CD4-positive, alpha-beta T cell (primary cell): ENCODE results near the gene CSTF1. TPM values are rescaled to one million over a fixed set of nuclear protein-coding genes. Genes with fewer than 3 reads are reported as not detected.
A peak's percentile ranks its signal among the peaks of the same experiment; 100 is the strongest.

ENCODE experiments used
- ATAC-seq: fragments of 200-7000 bp; cut with Tn5 transposase; one replicate; pipeline ENCODE4 v1.10.0; 2022; ENCODE audit warnings: mild to moderate bottlenecking; ENCODE audit not compliant: poor library complexity
- CTCF ChIA-PET: fragments of 350-600 bp; sonication (Branson Sonifier 250); formaldehyde crosslinking; loops from one replicate; lab custom pipeline; 2021; ENCODE audit warnings: antibody characterized with exemption, inconsistent platforms; lab: Charles Lee
- POLR2A ChIA-PET: fragments of 350-600 bp; sonication (Branson Sonifier 250); formaldehyde crosslinking; loops from one replicate; lab custom pipeline; 2021; ENCODE audit warnings: antibody characterized with exemption, inconsistent platforms; lab: Charles Lee
- DNase-seq, 14 experiments: peaks; one replicate each; pipeline ENCODE4 v3.0.0-alpha.2; 2013 to 2020; ENCODE audit warnings: mixed read lengths in 2 of 14
- H3K27ac ChIP-seq, 2 donors: one replicate each; pipeline versions ENCODE4 v1.5.1 to v1.7.0; 2013; ENCODE audit warnings: low read length in 2 of 2, low read depth in 1 of 2, mild to moderate bottlenecking in 1 of 2
- H3K27me3 ChIP-seq, 2 experiments: 1 replicate in 1 of 2; 2 replicates in 1 of 2; pipeline versions ENCODE4 v1.6.1 to v1.7.0; 2013; ENCODE audit warnings: low read length in 2 of 2, control low read depth in 1 of 2, mild to moderate bottlenecking in 1 of 2, moderate library complexity in 1 of 2; ENCODE audit not compliant: insufficient read depth in 2 of 2, control insufficient read depth in 1 of 2
- H3K36me3 ChIP-seq: one replicate; pipeline ENCODE4 v1.6.1; 2013; ENCODE audit warnings: low read length, control low read depth; ENCODE audit not compliant: insufficient read depth
- H3K4me1 ChIP-seq: one replicate; pipeline ENCODE4 v1.6.1; 2013; ENCODE audit warnings: low read length, control low read depth; ENCODE audit not compliant: insufficient read depth
- H3K4me3 ChIP-seq: one replicate; pipeline ENCODE4 v1.5.1; 2013; ENCODE audit warnings: mild to moderate bottlenecking, low read length, moderate library complexity
- H3K9me3 ChIP-seq, 2 experiments: 1 replicate in 1 of 2; 2 replicates in 1 of 2; pipeline versions ENCODE4 v1.6.1 to v1.7.0; 2013; ENCODE audit warnings: low read length in 2 of 2, mild to moderate bottlenecking in 2 of 2, control low read depth in 1 of 2, moderate library complexity in 1 of 2; ENCODE audit not compliant: control insufficient read depth in 1 of 2, insufficient read depth in 1 of 2
- H3K27ac Mint-ChIP-seq: one replicate; pipeline ENCODE4 v1.8.0; 2020; ENCODE audit warnings: mixed read lengths
- H3K27me3 Mint-ChIP-seq: one replicate; pipeline ENCODE4 v1.8.0; 2021; ENCODE audit warnings: mixed read lengths
- H3K36me3 Mint-ChIP-seq: one replicate; pipeline ENCODE4 v1.8.0; 2021; ENCODE audit warnings: low read depth, mixed read lengths
- H3K4me1 Mint-ChIP-seq: one replicate; pipeline ENCODE4 v1.8.0; 2021; ENCODE audit warnings: low read depth, mixed read lengths
- H3K4me3 Mint-ChIP-seq: one replicate; pipeline ENCODE4 v1.8.0; 2020; ENCODE audit warnings: mild to moderate bottlenecking, mixed read lengths
- H3K9me3 Mint-ChIP-seq: one replicate; pipeline ENCODE4 v1.8.0; 2020; ENCODE audit warnings: mixed read lengths
- intact Hi-C, 2 experiments: fragments of 100-400 bp; cut with DNase I in 1 of 2; cut with micrococcal nuclease in 1 of 2; formaldehyde crosslinking; loops; one replicate each; pipeline versions ENCODE4 v1.15.1 to v1.9.0; 2023 to 2025; cut with DNase I, micrococcal nuclease
- total RNA-seq, 174 experiments: library from RNA in 2 of 174; stranded (reverse) in 2 of 174; gene quantifications; one replicate each; pipeline ENCODE4 v1.2.3 and lab custom pipeline; 2021 to 2026
- TF ChIP-seq, protein P1 (sequence below): fragments of 200-600 bp; IDR thresholded peaks from one replicate; pipeline ENCODE4 v1.8.0; 2022; ENCODE audit warnings: antibody characterized with exemption, mild to moderate bottlenecking

CSTF1 gene
- total RNA-seq, 2 experiments from 2014 or later = 20.7 to 21.8 TPM

DNA sequence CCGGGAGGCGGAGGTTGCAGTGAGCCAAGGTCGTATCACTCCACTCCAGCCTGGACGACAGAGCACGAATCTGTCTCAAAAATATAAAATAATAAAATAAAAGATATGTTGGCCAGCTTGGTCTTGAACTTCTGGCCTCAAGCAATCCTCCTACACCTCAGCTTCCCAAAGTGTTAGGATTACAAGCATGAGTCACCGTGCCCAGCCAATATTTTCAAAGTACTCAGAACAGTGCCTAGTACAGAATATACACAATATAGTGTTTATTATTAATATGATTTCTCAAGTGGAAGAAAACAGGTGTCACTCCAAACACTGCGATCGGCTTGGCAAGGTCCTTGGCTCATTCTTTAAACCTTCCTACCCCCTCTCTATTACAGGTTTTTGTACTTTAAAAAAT is 30.5 kb upstream of the CSTF1 start:
- ChIA-PET CTCF (no interaction called here), POLR2A (no interaction called here)
- H3K4me3 Mint-ChIP-seq = no peak overlapping the region

DNA sequence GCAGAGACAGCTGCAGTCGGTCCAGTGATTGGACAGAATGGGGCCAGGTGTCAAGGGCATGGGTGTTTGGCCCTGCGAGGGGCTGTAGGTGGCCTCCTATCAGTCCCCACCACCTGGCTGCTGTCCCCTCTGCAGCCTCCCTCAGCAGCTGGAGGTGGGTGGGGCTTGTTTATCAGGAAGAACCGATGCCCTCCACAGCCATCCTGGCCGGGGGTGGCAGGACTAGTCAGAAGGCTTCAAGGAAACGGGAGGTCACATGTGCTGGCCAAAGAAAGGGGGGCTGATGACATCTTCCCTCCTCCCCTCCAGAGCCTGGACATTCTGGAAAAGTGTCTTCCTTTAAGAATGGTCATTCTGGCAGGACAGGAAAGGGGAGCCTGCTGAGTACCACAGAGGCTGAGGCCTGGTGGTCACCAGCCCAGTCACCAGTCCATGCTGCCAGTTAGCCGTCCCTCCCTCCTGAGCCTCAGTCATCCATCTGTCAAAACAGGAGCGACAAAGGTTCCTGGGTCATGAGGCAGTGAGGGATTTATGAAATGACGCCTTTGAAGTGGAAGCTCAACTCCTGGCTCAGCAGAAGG is 29.5 kb upstream of the CSTF1 start:
- POLR2A ChIA-PET = interaction anchor here (0.7 kb wide), 1 partner anchor 10 kb away, joined by 4 read pairs; no protein-coding TSS in a partner anchor
- intact Hi-C loops = no loop called here
- CTCF ChIA-PET = no interaction called here
- Histone ChIP-seq H3K36me3 (peaks cover 14% of the 10 kb centered on the region), H3K27ac (no peak overlapping the region), H3K27me3 (no peaks in the 10 kb centered on the region), H3K4me3 (no peak overlapping the region), H3K4me1 (peaks cover 21% of the 10 kb centered on the region), H3K9me3 (no peaks in the 10 kb centered on the region)
- H3K4me1 Mint-ChIP-seq = peaks cover 26% of the 10 kb centered on the region
- DNase-seq (no peak), ATAC-seq (no peak)
- H3K36me3 Mint-ChIP-seq = peaks cover 37% of the 10 kb centered on the region
- no peak overlapping the region for H3K4me3 Mint-ChIP-seq
- H3K9me3 Mint-ChIP-seq = no peaks in the 10 kb centered on the region
- H3K27me3 Mint-ChIP-seq = no peaks in the 10 kb centered on the region
- TF ChIP-seq, protein P1, sequence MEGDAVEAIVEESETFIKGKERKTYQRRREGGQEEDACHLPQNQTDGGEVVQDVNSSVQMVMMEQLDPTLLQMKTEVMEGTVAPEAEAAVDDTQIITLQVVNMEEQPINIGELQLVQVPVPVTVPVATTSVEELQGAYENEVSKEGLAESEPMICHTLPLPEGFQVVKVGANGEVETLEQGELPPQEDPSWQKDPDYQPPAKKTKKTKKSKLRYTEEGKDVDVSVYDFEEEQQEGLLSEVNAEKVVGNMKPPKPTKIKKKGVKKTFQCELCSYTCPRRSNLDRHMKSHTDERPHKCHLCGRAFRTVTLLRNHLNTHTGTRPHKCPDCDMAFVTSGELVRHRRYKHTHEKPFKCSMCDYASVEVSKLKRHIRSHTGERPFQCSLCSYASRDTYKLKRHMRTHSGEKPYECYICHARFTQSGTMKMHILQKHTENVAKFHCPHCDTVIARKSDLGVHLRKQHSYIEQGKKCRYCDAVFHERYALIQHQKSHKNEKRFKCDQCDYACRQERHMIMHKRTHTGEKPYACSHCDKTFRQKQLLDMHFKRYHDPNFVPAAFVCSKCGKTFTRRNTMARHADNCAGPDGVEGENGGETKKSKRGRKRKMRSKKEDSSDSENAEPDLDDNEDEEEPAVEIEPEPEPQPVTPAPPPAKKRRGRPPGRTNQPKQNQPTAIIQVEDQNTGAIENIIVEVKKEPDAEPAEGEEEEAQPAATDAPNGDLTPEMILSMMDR = no peak
- no peak overlapping the region for H3K27ac Mint-ChIP-seq

More for the DNA sequence above, 30.5 kb upstream of the CSTF1 start:
- Histone ChIP-seq H3K27ac (no peak overlapping the region), H3K36me3 (peaks cover 9% of the 10 kb centered on the region), H3K4me1 (peaks cover 21% of the 10 kb centered on the region), H3K9me3 (no peaks in the 10 kb centered on the region), H3K4me3 (no peak overlapping the region), H3K27me3 (no peaks in the 10 kb centered on the region)
- Mint-ChIP-seq H3K36me3 (peaks cover 27% of the 10 kb centered on the region), H3K27me3 (no peaks in the 10 kb centered on the region), H3K9me3 (no peaks in the 10 kb centered on the region), H3K27ac (no peak overlapping the region), H3K4me1 (peaks cover 29% of the 10 kb centered on the region)
- no peak for ATAC-seq
- no peak for DNase-seq
- intact Hi-C loops = loop anchor here in 1 of 2 experiments (1.0 kb wide), 1 partner anchor 29 kb away; no protein-coding TSS in a partner anchor
- TF ChIP-seq, protein P1 = no peak

GRCh38 chr20:56363491-56363890 is 29.0 kb upstream of the CSTF1 start:
- ChIA-PET POLR2A (interaction anchor here (0.7 kb wide), 1 partner anchor 10 kb away, joined by 4 read pairs; no protein-coding TSS in a partner anchor), CTCF (no interaction called here)
- H3K4me3 Mint-ChIP-seq = peak overlapping the region; percentile 15
- Histone ChIP-seq H3K27ac (no peak overlapping the region), H3K9me3 (no peaks in the 10 kb centered on the region), H3K27me3 (no peaks in the 10 kb centered on the region), H3K4me1 (peaks cover 20% of the 10 kb centered on the region), H3K4me3 (no peak overlapping the region), H3K36me3 (peaks cover 16% of the 10 kb centered on the region)
- intact Hi-C loops = no loop called here
- ATAC-seq (no peak), DNase-seq (no peak)
- peaks cover 20% of the 10 kb centered on the region for H3K4me1 Mint-ChIP-seq
- no peaks in the 10 kb centered on the region for H3K27me3 Mint-ChIP-seq
- TF ChIP-seq, protein P1 = no peak
- no peak overlapping the region for H3K27ac Mint-ChIP-seq
- H3K9me3 Mint-ChIP-seq = no peaks in the 10 kb centered on the region
- peaks cover 41% of the 10 kb centered on the region for H3K36me3 Mint-ChIP-seq
